ENCODE results near the gene PELO.
A peak's percentile ranks its signal among the peaks of the same experiment; 100 is the strongest.
"Not testable (repeated sequence)": the region's sequence is repeated elsewhere in the genome, so short reads cannot be mapped to it uniquely, and the experiment has no call there.

The PELO gene

GRCh38 chr5:52787600-52788504 is at the start of gene PELO, which contains the start of gene ITGA1:
Gene PELO (plus strand): TSS chr5:52787916. CDS start chr5:52800395, 12,479 bp downstream.
Gene ITGA1 (plus strand): TSS chr5:52787916. CDS start chr5:52788354, 438 bp downstream.
- peak; percentile 76 for DNase-seq (ENCODE audit: low spot score)

- no peak for DNase-seq (ENCODE audit: low spot score)
Measured at GRCh38 chr5:52738095-52738506, 49.6 kb upstream of the PELO start.

GRCh38 chr5:52740007-52740406 is 47.7 kb upstream of the PELO start:
- DNase-seq (ENCODE audit: low spot score) = no peak

GRCh38 chr5:52743012-52743411 is 44.7 kb upstream of the PELO start:
- DNase-seq (ENCODE audit: low spot score) = no peak

- no peak for DNase-seq (ENCODE audit: low spot score)
Measured at GRCh38 chr5:52743529-52743928, 44.2 kb upstream of the PELO start.

GRCh38 chr5:52743970-52744369 is 43.7 kb upstream of the PELO start:
- peak; percentile 15 for DNase-seq (ENCODE audit: low spot score)

- not testable (repeated sequence) for DNase-seq (ENCODE audit: low spot score)
Measured at GRCh38 chr5:52744867-52745458, 42.8 kb upstream of the PELO start.

- no peak for DNase-seq (ENCODE audit: low spot score)
Measured at GRCh38 chr5:52746539-52746938, 41.2 kb upstream of the PELO start.

GRCh38 chr5:52748590-52748989 is 39.1 kb upstream of the PELO start:
- DNase-seq (ENCODE audit: low spot score) = no peak

GRCh38 chr5:52749666-52750065 is 38.0 kb upstream of the PELO start:
- DNase-seq (ENCODE audit: low spot score) = no peak

GRCh38 chr5:52751137-52751536 is 36.6 kb upstream of the PELO start:
- no peak for DNase-seq (ENCODE audit: low spot score)

GRCh38 chr5:52754051-52754450 is 33.7 kb upstream of the PELO start:
- DNase-seq (ENCODE audit: low spot score) = no peak

- DNase-seq (ENCODE audit: low spot score) = no peak
Measured at GRCh38 chr5:52757527-52757926, 30.2 kb upstream of the PELO start.

- DNase-seq (ENCODE audit: low spot score) = no peak
Measured at GRCh38 chr5:52758014-52758413, 29.7 kb upstream of the PELO start.

- DNase-seq (ENCODE audit: low spot score) = no peak
Measured at GRCh38 chr5:52759331-52759730, 28.4 kb upstream of the PELO start.

- no peak for DNase-seq (ENCODE audit: low spot score)
Measured at GRCh38 chr5:52760695-52761366, 26.9 kb upstream of the PELO start.

GRCh38 chr5:52767217-52767743 is 20.4 kb upstream of the PELO start:
- no peak for DNase-seq (ENCODE audit: low spot score)

- no peak for DNase-seq (ENCODE audit: low spot score)
Measured at GRCh38 chr5:52767766-52768480, 19.8 kb upstream of the PELO start.

GRCh38 chr5:52769061-52769460 is 18.7 kb upstream of the PELO start:
- no peak for DNase-seq (ENCODE audit: low spot score)

- DNase-seq (ENCODE audit: low spot score) = no peak
Measured at GRCh38 chr5:52770287-52770939, 17.3 kb upstream of the PELO start.

- DNase-seq (ENCODE audit: low spot score) = no peak
Measured at GRCh38 chr5:52771343-52772039, 16.2 kb upstream of the PELO start.

All from AG08396 (cell line).